Measurements from ENCODE around the gene ZNF280B. TPM values are rescaled to one million over a fixed set of nuclear protein-coding genes. Genes with fewer than 3 reads are reported as not detected.

Gene ZNF280B
- total and polyA plus RNA-seq, 10 donors, result 0.49 to 2.7 (median 1.9) TPM

DNA sequence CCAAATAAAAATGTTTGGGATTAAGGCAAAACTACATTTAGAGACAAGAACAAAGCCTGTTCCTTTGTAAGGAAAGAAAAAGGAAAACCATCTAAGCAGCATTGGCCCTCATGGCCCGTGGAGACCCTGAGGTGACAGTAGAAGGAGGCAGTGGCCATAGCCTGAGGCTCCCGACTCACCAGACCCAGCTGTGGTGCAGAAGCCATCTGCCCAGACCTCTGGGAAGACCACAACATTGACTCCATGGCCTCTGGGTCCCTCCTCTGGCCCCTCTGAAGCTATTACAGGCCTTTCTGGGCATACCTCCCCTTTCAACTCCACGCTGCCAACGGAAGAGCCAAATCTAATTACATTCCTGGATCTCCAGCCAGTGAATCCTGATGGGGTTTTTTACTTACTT lies 44.1 kb upstream of the ZNF280B start:
- WGBS, 5 donors, result 67 to 78% (median 68%) methylated on average over 4 of the region's 4 CpGs
- Histone ChIP-seq H3K9me3 (no peaks in the 10 kb centered on the region), H3K27ac (no peak overlapping the region), H3K4me1 (no peaks in the 10 kb centered on the region), H3K36me3 (no peaks in the 10 kb centered on the region), H3K27me3 (replicated peaks in 1 of 7) (peaks cover 0 to 3% (median 0%) of the 10 kb centered on the region in 7 donors), H3K4me3 (no peak overlapping the region)
- no peak for TF ChIP-seq POLR2AphosphoS5 (IDR thresholded peaks at IDR 0.05)
- TF ChIP-seq, protein P1, sequence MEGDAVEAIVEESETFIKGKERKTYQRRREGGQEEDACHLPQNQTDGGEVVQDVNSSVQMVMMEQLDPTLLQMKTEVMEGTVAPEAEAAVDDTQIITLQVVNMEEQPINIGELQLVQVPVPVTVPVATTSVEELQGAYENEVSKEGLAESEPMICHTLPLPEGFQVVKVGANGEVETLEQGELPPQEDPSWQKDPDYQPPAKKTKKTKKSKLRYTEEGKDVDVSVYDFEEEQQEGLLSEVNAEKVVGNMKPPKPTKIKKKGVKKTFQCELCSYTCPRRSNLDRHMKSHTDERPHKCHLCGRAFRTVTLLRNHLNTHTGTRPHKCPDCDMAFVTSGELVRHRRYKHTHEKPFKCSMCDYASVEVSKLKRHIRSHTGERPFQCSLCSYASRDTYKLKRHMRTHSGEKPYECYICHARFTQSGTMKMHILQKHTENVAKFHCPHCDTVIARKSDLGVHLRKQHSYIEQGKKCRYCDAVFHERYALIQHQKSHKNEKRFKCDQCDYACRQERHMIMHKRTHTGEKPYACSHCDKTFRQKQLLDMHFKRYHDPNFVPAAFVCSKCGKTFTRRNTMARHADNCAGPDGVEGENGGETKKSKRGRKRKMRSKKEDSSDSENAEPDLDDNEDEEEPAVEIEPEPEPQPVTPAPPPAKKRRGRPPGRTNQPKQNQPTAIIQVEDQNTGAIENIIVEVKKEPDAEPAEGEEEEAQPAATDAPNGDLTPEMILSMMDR (IDR thresholded peaks at IDR 0.05 in 8 of 11, conservative IDR thresholded peaks at IDR 0.05 in 3 of 11), result no peak
- TF ChIP-seq POLR2A (IDR thresholded peaks at IDR 0.05), result no peak
- no peak for DNase-seq
- intact Hi-C loops (cut with DNase I; ENCODE audit: low total_unique reads), result no loop called here

GRCh38 chr22:22550789-22551434 lies 42.4 kb upstream of the ZNF280B start:
- 82 to 90% (median 88%) methylated on average over 4 to 8 of the region's 8 CpGs for WGBS, 5 donors
- intact Hi-C loops (cut with DNase I; ENCODE audit: low total_unique reads), result no loop called here
- Histone ChIP-seq H3K4me1 (no peaks in the 10 kb centered on the region), H3K36me3 (no peaks in the 10 kb centered on the region), H3K4me3 (no peak overlapping the region), H3K9me3 (no peaks in the 10 kb centered on the region), H3K27me3 (replicated peaks in 1 of 7) (peaks cover 0 to 3% (median 0%) of the 10 kb centered on the region in 7 donors), H3K27ac (no peak overlapping the region)
- TF ChIP-seq POLR2A (IDR thresholded peaks at IDR 0.05), result no peak
- TF ChIP-seq, protein P1 (IDR thresholded peaks at IDR 0.05 in 8 of 11, conservative IDR thresholded peaks at IDR 0.05 in 3 of 11), result no peak
- no peak for TF ChIP-seq POLR2AphosphoS5 (IDR thresholded peaks at IDR 0.05)
- no peak for DNase-seq

DNA sequence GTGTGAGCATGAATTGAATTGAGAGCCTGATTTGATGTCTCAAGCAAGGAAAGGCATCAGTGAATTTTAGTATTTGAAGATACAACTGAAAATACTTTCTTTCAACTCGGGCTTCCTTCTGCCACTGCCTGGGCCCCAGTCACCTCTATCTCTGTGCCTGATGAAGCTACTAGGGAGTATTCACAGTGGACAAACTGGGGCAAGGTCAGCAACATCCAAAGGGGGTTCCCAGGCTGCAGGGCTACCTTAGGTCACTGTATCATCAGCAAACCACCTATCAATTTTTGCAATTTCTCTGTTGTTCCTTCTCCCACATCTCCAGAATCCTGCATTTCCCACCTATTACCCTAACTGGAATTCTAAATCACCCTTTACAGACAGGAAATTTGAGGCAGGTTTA lies 40.4 kb upstream of the ZNF280B start:
- H3K4me1 ChIP-seq, result no peaks in the 10 kb centered on the region
- H3K27me3 ChIP-seq (replicated peaks in 1 of 7), result peaks cover 0 to 3% (median 0%) of the 10 kb centered on the region in 7 donors
- H3K27ac ChIP-seq, result no peak overlapping the region
- H3K9me3 ChIP-seq, result no peaks in the 10 kb centered on the region
- no peaks in the 10 kb centered on the region for H3K36me3 ChIP-seq
- no peak for DNase-seq
- no peak overlapping the region for H3K4me3 ChIP-seq
- no peak for TF ChIP-seq POLR2A (IDR thresholded peaks at IDR 0.05)
- TF ChIP-seq, protein P1 (IDR thresholded peaks at IDR 0.05 in 8 of 11, conservative IDR thresholded peaks at IDR 0.05 in 3 of 11), result no peak
- no peak for TF ChIP-seq POLR2AphosphoS5 (IDR thresholded peaks at IDR 0.05)
- intact Hi-C loops (cut with DNase I; ENCODE audit: low total_unique reads), result no loop called here
- WGBS, 5 donors, result 68 to 86% (median 80%) methylated on average over 1 of the region's 1 CpG

DNA sequence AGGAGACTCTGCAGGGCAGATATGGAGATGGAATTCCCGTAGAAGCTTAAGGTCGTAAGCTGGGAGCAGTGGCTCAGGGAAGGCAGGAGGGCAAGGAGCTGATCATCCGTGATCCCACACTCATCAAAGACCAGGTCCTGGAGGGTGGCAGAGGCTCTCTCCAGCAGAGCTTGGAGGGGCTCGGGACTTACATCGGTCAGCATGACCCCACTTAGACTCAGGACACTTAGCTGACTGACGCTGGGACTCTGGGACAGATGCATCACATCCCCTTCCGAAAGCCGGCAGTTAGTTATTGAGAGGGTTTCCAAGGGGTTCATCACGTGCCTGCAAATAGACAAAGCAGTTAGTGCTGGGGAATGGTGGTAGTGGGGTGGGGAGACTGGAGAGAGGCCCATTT lies 39.8 kb upstream of the ZNF280B start:
- Histone ChIP-seq H3K9me3 (no peaks in the 10 kb centered on the region), H3K4me3 (no peak overlapping the region), H3K36me3 (no peaks in the 10 kb centered on the region), H3K27me3 (replicated peaks in 1 of 7) (peaks cover 0 to 3% (median 0%) of the 10 kb centered on the region in 7 donors), H3K27ac (no peak overlapping the region), H3K4me1 (no peaks in the 10 kb centered on the region)
- no peak for DNase-seq
- TF ChIP-seq, protein P1 (IDR thresholded peaks at IDR 0.05 in 8 of 11, conservative IDR thresholded peaks at IDR 0.05 in 3 of 11), result no peak
- TF ChIP-seq POLR2AphosphoS5 (IDR thresholded peaks at IDR 0.05) (no peak), POLR2A (IDR thresholded peaks at IDR 0.05) (no peak)
- WGBS, 5 donors, result 71 to 83% (median 78%) methylated on average over 8 to 9 of the region's 9 CpGs
- intact Hi-C loops (cut with DNase I; ENCODE audit: low total_unique reads), result no loop called here

All from spleen (tissue), 11 donors.